ENCODE results near the gene SOX12.
"Not testable (repeated sequence)": the region's sequence is repeated elsewhere in the genome, so short reads cannot be mapped to it uniquely, and the experiment has no call there.

SOX12 gene

DNA sequence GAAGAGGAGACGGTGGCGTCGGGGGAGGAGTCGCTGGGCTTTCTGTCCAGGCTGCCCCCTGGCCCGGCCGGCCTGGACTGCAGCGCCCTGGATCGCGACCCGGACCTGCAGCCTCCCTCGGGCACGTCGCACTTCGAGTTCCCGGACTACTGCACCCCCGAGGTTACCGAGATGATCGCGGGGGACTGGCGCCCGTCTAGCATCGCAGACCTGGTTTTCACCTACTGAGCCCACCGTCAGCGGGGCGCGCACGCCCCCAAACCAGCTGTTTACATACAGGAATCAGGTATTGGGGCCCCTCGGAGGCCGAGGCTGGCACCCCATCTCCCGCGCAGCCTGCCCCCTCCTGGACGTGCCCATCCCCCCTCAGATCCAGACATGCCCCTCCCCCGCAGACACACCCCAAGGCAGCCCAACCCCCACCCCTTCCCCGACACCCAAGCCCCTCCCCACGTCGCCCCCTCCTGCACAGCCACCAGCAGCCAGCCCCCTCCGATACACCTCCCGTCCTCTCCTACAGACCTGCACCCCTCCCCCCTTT lies 1.4 kb downstream of the SOX12 start:
- peak; percentile 31 for DNase-seq
- in situ Hi-C loops (cut with HindIII; ENCODE audit: low pct_ligation_motif_present, low pct_unique_long_range_greater_than_20kb, low sequenced_read_pairs): no loop called here

DNA sequence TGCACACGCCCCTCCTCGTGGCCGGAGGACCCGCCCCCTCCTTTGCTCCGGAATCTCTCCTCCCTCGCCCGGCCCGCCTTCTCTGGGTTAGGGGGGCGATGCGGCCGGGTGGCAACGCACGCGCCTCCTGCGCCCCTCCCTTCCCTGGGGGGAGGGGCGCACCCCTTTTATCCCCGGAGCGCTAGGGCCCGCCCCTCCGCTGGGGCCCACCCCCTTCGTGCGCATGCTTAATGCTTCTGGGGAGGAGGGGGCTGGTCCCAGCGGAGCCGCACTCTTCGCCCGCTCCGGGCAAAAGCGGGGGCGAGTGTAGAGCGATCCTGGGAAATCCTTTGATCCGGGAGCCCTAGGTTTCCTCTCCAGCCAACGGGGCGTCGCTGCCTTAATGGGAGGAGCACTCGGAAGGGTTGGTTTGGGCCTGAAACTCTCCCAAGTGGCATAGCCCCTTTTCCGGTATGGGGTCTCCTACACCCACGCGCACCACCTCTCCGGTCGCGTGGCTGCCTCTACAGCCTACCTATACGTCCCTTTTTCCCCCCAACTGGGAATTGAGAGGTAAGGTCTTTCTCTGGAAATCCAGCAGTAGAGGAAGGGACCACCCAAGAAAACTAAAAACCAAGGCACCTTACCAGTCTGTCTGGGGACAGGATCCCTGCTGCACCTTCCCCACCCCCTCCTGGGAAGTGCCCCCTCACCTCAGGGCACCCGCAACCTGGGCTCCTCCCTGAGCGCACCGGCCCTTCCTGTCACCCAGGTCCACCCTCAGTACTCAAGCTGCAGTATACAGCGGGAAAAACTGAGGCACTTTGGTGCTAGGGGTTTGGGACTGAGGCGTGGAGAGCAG lies 2.1 kb downstream of the SOX12 start:
- DNase-seq: peak; percentile 91
- in situ Hi-C loops (cut with HindIII; ENCODE audit: low pct_ligation_motif_present, low pct_unique_long_range_greater_than_20kb, low sequenced_read_pairs): no loop called here

DNA sequence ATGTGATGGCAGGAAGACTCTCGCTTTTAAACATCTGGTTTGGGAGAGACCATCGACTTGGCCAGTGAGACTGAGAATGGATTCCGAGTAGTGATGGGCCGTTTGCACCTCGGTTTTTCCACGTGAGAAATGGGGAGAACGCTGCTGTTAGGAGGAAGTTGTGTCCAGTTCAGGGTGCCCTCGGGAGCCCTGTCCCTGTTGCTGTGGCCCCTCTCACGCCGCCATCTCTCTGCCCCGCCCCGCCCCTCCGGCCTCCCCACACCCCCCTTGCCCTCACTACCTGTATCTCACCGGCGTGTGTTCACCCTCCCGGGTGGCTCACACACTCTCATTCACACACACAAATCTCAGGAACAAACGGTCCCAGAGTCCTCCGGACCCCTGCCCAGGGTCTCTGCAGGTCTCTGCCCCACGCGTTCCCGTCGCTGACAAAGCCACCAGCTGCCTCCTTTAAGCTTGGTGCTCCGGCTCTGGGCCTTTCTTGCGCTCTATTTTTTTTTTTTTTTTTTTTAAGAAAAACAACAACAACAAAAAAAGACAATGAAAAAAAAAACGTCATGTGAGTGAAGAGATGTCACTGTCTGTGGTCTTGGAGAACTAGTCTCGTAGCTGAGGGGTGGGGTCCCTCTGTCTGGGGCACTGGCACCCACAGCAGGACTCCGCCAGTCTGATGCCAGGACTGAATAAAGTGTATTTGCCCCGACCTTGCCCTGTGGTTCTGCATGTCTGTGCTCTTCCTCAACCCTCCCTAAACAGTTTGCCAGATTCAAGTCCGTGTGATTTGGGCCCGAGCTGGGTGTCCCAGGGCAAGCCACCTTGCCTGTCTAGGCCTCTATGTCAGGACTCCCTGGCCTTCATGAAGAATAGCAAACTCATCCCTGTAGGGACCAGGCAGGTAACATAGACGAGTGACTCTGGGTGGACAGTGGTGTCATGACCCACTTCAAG lies 2.9 kb downstream of the SOX12 start:
- in situ Hi-C loops (cut with HindIII; ENCODE audit: low pct_ligation_motif_present, low pct_unique_long_range_greater_than_20kb, low sequenced_read_pairs): no loop called here

DNA sequence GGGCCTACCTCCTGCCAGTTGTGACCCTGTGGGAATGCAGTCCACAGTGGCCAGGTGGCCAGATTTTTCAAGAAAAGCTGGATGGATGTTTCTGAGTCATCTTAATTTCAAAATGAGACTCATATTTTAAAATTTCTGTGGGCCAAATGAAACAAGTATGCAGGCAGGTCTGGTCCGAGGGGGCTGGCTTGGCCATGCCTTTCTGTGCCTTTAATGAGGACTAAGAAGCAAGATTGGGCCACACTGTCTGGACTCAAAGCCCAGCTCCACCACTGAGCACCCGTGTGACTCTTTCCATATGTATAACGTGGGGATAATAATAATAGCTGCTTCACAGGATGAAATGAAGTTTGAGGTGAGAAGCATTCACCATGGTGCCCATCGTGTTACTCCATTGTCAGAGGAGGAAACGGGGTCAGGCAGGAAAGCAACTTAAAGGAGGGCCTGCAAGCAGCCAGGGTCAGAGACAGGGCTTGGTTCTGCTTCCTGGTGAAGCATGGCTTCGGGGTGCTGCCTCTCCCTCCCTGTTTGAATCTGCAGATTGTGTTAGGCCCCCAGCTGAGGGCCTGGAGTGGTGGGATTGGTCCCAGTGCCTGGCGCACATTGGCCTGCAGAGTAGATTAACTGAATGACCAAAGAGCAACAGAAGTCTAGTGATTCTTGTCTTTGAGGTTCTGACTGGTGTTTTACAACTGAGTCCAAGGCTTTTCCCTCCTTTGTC lies 3.8 kb downstream of the SOX12 start:
- in situ Hi-C loops (cut with HindIII; ENCODE audit: low pct_ligation_motif_present, low pct_unique_long_range_greater_than_20kb, low sequenced_read_pairs): no loop called here
- no peak for DNase-seq

More for the DNA sequence above, 2.9 kb downstream of the SOX12 start:
- no peak for DNase-seq

DNA sequence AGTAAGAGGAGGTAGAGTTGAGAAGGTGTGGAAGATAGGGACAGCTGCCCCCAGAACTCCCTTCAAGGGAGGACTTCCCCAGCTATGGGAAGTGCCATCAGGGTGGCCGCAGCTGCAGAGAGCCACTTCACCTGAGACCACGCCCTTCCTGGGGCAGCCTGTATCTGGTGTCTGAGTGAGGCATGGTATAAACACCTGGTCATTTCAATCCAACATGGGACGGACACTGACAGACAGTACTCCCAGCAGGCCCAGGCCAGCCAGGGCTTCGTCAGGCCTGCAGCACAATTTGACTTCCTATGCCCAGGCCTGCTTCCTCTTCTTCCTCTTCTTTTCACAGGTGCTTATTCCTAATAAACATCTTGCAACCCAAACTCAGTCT lies 4.5 kb downstream of the SOX12 start:
- DNase-seq: no peak
- in situ Hi-C loops (cut with HindIII; ENCODE audit: low pct_ligation_motif_present, low pct_unique_long_range_greater_than_20kb, low sequenced_read_pairs): no loop called here

DNA sequence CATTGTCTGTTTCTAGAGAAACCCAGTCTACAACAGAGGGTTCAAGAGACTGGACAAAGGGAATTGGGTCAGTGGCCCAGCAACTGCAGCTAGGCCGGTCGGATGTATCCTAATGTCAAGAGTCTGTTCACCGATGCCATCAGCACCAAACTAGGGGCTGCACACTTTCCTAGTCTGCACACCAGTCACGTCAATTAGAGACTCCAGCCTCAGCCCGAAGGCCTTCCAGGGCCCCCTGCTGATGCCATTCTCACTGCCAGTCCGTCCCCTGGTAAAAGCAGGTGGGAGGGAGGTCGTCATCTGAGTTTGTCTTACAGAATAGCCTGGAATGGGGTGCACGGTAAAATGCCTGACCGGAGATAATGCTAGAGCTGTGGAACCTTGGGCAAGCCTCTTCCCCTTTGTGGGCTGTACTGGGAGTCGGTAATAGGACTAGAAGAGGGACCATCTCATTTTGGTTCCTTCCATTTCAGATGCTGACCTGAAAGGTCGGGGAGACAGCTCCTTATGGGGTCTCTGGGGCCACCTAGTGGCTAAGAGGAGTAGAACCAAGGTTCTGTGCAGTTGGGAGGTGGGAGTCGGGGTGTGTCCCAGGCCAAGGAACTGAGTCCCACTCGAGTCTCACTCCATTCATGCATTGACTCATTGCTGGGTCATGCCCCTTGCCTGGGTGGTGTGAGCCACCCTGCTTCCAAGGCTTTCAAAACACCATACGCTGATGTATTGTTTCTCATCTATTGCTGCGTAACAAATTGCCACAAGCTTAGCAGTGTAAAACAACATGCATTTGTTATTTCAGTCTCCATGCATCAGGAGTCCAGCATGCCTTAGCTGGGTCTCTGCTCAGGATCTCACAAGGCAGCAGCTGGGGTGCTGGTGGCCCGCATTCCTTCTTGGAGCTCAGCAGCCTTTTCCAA lies 5.1 kb downstream of the SOX12 start:
- in situ Hi-C loops (cut with HindIII; ENCODE audit: low pct_ligation_motif_present, low pct_unique_long_range_greater_than_20kb, low sequenced_read_pairs): no loop called here
- DNase-seq: peak; percentile 61

DNA sequence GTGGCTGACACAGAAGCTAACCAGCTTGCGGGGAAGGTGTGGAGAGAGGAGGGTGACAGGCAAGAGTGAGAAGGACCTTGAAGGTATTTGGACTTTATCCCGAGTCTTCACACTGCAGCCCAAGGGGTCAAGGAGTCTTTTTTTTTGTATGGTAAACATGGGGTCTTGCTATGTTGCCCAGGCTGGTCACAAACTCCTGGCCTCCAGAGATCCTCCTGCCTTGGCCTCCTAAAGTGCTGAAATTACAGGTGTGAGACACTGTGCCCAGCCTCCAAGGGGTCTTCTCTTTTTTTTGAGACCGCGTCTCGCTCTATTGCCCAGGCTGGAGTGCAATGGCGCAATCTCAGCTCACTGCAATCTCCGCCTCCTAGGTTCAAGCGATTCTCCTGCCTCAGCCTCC lies 9.2 kb downstream of the SOX12 start:
- in situ Hi-C loops (cut with HindIII; ENCODE audit: low pct_ligation_motif_present, low pct_unique_long_range_greater_than_20kb, low sequenced_read_pairs): no loop called here

DNA sequence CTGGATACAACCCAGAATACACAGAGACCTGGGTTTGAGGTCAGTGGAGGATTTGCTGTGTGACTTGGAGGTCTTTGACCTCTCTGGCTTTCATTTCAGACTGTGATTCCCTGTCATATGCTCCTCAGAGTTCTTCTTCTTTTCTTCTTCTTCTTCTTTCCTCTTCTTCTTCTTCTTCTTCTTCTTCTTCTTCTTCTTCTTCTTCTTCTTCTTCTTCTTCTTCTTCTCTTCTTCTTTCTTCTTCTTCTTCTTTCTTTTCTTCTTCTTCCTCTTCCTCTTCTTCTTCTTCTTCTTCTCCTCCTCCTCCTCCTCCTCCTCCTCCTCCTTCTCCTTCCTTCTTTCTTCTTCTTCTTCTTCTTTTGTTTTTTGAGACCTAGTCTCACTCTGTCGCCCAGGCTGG lies 10.7 kb downstream of the SOX12 start:
- DNase-seq; in situ Hi-C loops (cut with HindIII; ENCODE audit: low pct_ligation_motif_present, low pct_unique_long_range_greater_than_20kb, low sequenced_read_pairs): not testable (repeated sequence)

More for the DNA sequence above, 9.2 kb downstream of the SOX12 start:
- no peak for DNase-seq

DNA sequence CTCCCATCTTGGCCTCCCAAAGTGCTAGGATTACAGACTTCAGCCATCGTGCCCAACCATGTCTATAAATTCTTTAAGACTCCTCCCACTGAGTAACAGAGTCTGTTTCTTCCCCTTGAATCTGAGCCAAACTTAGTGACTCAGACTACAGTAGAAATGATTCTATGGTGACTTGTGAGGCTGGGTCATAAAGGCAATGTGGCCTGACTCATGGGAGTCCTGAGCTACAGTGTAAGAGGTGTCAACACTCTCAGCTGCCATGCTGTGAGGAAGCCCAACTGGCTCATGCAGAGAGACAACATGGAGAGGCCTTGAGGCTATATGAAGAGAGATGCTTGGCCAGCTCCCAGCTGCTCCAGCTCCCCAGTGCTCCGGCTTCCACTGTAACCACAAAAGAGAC lies 16.3 kb downstream of the SOX12 start:
- DNase-seq: peak; percentile 84
- in situ Hi-C loops (cut with HindIII; ENCODE audit: low pct_ligation_motif_present, low pct_unique_long_range_greater_than_20kb, low sequenced_read_pairs): no loop called here

DNA sequence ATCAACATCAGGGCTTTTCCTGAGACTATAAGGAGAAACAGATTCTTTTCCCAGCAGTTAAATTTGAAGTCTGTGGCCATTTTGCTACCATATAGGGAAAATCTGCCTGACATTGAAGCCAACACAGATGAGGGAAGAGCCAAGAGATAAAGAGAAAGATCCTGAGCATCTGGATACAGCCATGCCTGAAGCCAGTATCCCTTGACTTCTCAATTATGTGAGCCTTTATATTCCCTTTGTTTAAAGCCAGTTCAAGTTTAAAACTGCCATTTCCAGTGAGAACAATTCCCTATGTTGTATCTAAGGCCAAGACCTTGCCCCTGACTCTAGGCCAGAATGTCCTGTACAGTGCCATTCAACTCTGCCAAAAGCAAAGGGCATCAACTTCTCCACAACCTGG lies 17.8 kb downstream of the SOX12 start:
- in situ Hi-C loops (cut with HindIII; ENCODE audit: low pct_ligation_motif_present, low pct_unique_long_range_greater_than_20kb, low sequenced_read_pairs): no loop called here
- no peak for DNase-seq

DNA sequence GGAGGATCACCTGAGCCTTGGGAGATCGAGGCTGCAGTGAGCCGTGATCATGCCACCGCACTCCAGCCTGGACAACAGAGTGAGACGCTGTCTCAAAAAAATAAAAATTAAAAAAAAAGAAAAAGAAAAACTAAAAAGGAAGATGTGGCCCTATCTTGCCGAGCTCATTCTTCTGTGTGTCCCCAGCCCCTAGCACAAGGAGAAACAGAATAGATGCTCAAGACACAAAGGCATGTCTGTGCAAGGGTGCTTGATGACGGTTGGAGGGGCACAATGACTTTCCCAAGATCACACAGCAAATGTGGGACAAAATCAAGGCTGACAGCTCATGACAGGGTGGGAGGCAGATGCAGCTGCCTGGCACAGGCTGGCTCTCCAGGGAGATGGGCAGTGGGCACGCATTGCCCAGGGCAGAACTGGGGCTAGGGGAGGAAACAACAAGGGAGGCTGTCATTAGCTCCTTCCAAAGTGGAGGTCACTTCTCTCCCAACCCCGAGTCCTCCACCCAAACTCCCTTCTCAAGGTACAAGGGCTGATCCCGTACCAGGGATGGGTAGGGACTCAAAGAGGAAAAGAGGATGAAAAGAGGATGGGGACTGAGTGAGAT lies 20.8 kb downstream of the SOX12 start:
- in situ Hi-C loops (cut with HindIII; ENCODE audit: low pct_ligation_motif_present, low pct_unique_long_range_greater_than_20kb, low sequenced_read_pairs): no loop called here
- DNase-seq: no peak

DNA sequence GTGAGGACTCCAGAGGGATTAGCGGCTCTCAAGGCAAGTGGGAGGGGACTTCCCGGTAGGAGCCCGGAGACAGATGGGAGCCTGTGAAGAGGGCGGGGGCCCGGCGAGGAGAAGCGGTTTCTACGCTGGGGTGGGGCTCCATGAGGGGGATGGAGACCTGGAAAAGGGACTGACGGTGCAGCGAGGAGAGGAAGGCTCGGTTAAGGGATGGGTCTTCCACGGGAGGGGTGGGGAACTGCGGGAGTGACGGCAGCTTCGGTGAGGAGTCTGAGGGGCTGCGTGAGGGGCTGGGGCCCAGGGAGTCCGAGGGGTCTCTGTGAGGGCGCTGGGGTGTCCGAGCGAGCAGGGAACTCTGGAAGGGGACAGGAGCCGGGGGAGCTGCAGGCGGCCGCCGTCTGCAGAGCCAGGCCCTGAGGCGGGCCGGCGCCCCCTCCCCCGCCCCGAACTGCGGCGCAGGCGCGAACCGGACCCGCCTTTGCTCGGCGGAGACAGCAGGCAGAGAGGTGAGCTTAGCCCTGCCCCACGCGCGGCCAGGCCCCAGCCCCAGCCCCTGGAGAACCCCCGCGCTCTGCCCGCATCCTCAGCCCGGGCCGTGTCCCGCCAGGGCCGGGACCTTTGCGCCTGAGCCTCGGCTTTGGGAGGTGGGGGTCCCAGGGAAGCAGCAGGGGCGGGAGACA lies 21.4 kb downstream of the SOX12 start, which contains the start of gene NRSN2:
Gene NRSN2, plus strand, starts transcription at position 472 of the 677 bp plus-strand sequence. CDS start 2,533 bp downstream, outside the sequence.
- peak; percentile 56 for DNase-seq
- in situ Hi-C loops (cut with HindIII; ENCODE audit: low pct_ligation_motif_present, low pct_unique_long_range_greater_than_20kb, low sequenced_read_pairs): no loop called here

DNA sequence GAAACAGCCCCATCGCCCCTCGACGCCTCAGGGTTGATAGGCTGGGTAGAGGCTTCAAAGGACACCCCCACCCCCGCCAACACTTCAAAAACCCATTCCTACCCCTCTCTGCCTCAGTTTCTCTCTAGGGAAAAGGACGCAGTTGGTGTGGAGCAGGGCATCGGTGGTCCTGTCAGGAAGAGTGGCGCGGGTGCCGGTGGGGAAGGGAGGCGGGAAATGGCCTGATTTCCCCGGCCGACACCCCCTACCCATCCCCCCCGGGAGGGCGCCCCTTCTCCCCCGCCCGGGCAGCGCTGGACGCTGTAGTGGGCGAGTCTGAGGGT lies 21.9 kb downstream of the SOX12 start:
- DNase-seq: no peak
- in situ Hi-C loops (cut with HindIII; ENCODE audit: low pct_ligation_motif_present, low pct_unique_long_range_greater_than_20kb, low sequenced_read_pairs): no loop called here

DNA sequence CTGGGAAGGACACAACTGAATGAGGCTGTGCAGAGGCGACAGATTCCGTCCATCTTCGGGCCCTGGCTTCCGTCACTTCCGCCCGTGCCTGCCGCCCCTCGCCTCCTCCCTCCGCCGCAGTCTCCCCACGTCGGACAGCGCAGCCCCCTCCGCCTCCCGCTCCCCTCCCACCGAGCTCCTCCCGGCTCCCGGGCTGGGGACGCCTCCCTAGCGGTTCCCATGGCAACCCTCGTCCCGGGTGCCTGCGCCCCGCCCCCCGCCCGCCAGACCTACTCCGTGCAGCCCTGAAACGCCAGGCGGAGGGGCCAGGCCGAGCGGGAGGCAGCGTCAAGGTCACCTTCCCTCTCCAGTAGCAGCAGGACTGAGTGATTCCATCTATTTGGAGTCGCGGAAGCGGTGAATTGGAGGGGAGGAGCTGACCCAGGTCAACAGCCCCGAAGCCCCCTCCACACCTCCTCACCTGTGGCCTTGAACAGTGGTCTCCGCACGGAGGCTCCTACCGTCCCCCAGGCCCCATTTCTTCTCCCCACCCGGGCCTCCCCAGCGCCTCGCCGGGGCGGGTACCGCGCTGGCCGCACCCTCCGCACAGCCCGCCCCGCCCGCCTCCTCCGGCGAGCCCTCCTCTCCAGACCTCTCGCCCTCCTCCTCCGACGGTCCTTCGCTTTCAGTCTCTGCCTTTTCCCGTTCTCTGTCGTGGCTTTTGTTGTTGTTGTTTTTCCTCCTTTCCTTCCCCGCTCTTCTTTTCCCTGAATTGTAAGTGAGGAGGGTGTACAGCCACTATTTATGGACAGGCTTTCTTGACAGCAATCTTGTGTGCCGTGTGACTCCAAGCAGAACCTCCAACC lies 22.5 kb downstream of the SOX12 start:
- in situ Hi-C loops (cut with HindIII; ENCODE audit: low pct_ligation_motif_present, low pct_unique_long_range_greater_than_20kb, low sequenced_read_pairs): no loop called here
- peak; percentile 92 for DNase-seq

DNA sequence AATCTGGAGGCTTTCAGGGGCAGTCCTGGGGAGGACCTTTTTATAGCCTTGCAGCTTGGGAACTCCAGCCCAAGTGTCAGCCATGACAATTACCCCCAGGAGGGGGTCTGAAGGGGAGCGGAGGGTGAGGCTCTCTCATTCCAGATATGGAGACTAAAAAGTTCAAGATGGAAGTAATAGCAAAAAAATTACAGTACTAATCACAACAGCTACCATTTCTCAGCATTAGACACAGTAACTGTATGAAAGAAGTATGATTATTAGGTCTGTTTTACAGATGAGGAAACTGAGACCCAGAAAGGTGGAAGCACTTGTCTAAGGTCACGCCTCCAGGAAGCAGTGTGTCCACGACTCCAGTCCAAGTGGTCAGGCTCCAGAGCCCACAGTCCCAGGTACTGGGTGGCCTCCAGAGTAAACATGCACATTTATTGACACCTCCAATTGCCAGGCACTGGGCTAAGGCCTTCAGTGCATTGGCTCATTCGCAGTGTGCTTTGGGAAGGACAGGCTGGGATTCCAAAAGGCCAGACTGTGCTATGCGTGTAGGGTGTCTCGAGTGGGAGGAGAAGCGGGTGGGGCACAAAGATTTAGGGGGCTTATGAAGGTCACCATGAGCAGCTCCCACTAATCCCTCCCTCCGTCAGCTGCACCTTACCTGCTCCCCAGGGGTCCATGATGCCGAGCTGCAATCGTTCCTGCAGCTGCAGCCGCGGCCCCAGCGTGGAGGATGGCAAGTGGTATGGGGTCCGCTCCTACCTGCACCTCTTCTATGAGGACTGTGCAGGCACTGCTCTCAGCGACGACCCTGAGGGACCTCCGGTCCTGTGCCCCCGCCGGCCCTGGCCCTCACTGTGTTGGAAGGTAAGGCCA lies 23.9 kb downstream of the SOX12 start:
- in situ Hi-C loops (cut with HindIII; ENCODE audit: low pct_ligation_motif_present, low pct_unique_long_range_greater_than_20kb, low sequenced_read_pairs): no loop called here
- no peak for DNase-seq

All from ACHN (cell line).